NT2/D1 (cell line): ENCODE data around the gene TMEM171.

ENCODE experiments used
- SUZ12 ChIP-seq: IDR thresholded peaks from 2 replicates; pipeline ENCODE4 v1.6.1; 2011; ENCODE audit not compliant: insufficient read length, insufficient read depth; ENCODE audit errors: extremely low read depth
- ZNF274 ChIP-seq: IDR thresholded peaks from 2 replicates; pipeline ENCODE4 v1.6.1; 2011; ENCODE audit warnings: mild to moderate bottlenecking, low read depth, low read length

DNA sequence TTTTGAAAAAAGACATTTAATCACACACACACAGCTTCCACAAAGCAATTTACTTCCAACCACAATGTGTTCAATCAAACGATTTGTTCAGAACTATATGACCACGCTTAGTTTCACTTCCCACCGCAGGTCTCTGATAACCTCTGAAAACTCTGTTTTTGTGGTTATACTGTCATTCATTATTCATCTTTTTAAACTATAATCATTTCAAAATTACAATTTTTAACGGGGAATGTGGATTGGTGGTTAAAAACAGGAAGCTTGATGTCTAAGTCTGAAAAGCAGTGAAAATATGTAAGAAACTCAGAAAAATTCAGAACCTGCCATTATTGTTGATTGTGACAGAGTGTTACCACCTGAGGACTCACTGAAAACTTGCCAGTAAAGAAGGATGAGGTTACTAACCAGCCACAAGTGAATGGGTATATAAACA is 39.9 kb downstream of the TMEM171 start:
- TF ChIP-seq SUZ12 = no peak
- no peak for TF ChIP-seq ZNF274
